ENCODE measurements around the gene EAF1.

GRCh38 chr3:15403495-15403894, 23.9 kb upstream of the EAF1 start:
- no peak for TF ChIP-seq CTCF (conservative IDR thresholded peaks at IDR 0.05; ENCODE audit: low read length)
- no peak for TF ChIP-seq EZH2phosphoT487 (IDR thresholded peaks at IDR 0.05; ENCODE audit: borderline replicate concordance, low read depth, low read length)

All from OCI-LY7 (cell line).